Heart left ventricle (tissue), 16 donors: ENCODE measurements around the gene TRIM9. TPM values are rescaled to one million over a fixed set of nuclear protein-coding genes. Genes with fewer than 3 reads are reported as not detected.
A peak's percentile ranks its signal among the peaks of the same experiment; 100 is the strongest.

Source experiments
- ATAC-seq, 4 donors: fragments of 200-7000 bp; cut with Tn5 transposase; one replicate each; pipeline ENCODE4 v1.9.1; 2020 to 2022; ENCODE audit warnings: moderate library complexity in 4 of 4, mild to moderate bottlenecking in 3 of 4, moderate number of reproducible peaks in 1 of 4
- DNase-seq, 5 donors: peaks; one replicate each; pipeline ENCODE4 v3.0.0-alpha.2; 2020
- H3K27ac ChIP-seq, 12 donors: fragments of 200-600 bp; sonication (generic) in 4 of 12; one replicate each; pipeline versions ENCODE4 v1.5.0 to v1.8.0; 2016 to 2022; ENCODE audit warnings: mild to moderate bottlenecking in 2 of 12
- H3K27me3 ChIP-seq, 9 donors: fragments of 200-600 bp; sonication (generic) in 2 of 9; one replicate each; pipeline versions ENCODE4 v1.5.1 to v1.8.0; 2016 to 2022; ENCODE audit warnings: mild to moderate bottlenecking in 3 of 9
- H3K36me3 ChIP-seq, 9 donors: fragments of 200-600 bp; sonication (generic) in 2 of 9; one replicate each; pipeline versions ENCODE4 v1.5.0 to v1.8.0; 2018 to 2022; ENCODE audit warnings: mild to moderate bottlenecking in 2 of 9
- H3K4me1 ChIP-seq, 12 donors: fragments of 200-600 bp; sonication (generic) in 4 of 12; one replicate each; pipeline versions ENCODE4 v1.5.0 to v1.8.0; 2016 to 2022; ENCODE audit warnings: mild to moderate bottlenecking in 3 of 12
- H3K4me3 ChIP-seq, 12 donors: fragments of 200-600 bp; sonication (generic) in 4 of 12; one replicate each; pipeline versions ENCODE4 v1.5.0 to v1.8.0; 2017 to 2022; ENCODE audit warnings: mild to moderate bottlenecking in 9 of 12, moderate library complexity in 4 of 12
- H3K9me3 ChIP-seq, 12 donors: fragments of 200-600 bp; sonication (generic) in 4 of 12; one replicate each; pipeline versions ENCODE4 v1.5.0 to v1.8.0; 2016 to 2022; ENCODE audit warnings: mild to moderate bottlenecking in 1 of 12
- POLR2A ChIP-seq, 2 donors: fragments of 450-650 bp; IDR thresholded peaks; one replicate each; pipeline ENCODE4 v1.6.1; 2017; ENCODE audit warnings: antibody characterized with exemption in 2 of 2, mild to moderate bottlenecking in 2 of 2, moderate library complexity in 2 of 2
- WGBS, 4 donors: extraction: QIAGEN DNeasy Blood & Tissue Kit in 2 of 4; methylation state at CpG; one replicate each; pipeline versions ENCODE4 v1.1.5 to v1.1.7; 2013 to 2018; 5-methylcytosine and 5-hydroxymethylcytosine counted together
- intact Hi-C, 10 donors: fragments of 100-400 bp; cut with DNase I; formaldehyde crosslinking; loops; one replicate each; pipeline versions ENCODE4 v1.11.1 to v1.14.2; 2022
- polyA plus RNA-seq, 2 donors: library from polyadenylated mRNA; stranded (reverse); fragments of 200-250 nt; gene quantifications; one replicate each; pipeline ENCODE4 v1.2.3, GENCODE V29; 2013
- total RNA-seq, 9 donors: library from RNA; depleted of rRNA in 2 of 9; stranded (reverse); fragments of >200 nt in 2 of 9; fragmentation: NEBNext Ultra II Directional in 3 of 9; extraction: Animal tissue kit (Norgen Biotek cat#: 25700) in 3 of 9; gene quantifications; one replicate each; pipeline versions ENCODE4 v1.1.0 to v1.2.4, GENCODE V29; 2016 to 2023
- TF ChIP-seq, protein P1 (sequence below), 12 donors: fragments of 200-600 bp; sonication (generic) in 4 of 12; IDR thresholded peaks; one replicate each; pipeline versions ENCODE4 v1.5.0 to v1.8.0; 2018 to 2022; ENCODE audit warnings: antibody characterized with exemption in 12 of 12, mild to moderate bottlenecking in 5 of 12
- donor health status: ischemic (EF 13 %, LVEDD 7.1; RV severe dilation, severe dysfunction).
- donor health status: healthy with polysubstance abuse.
- donor health status: DM: no; HTN: yes; CAD: no.
- donor health status: DM: no; HTN: no; CAD: no.
- donor health status: ischemic (EF 25% LVEDD 6.9; RV normal size, moderate dysfunction).
- donor health status: ischemic (EF 25% LVEDD 5.7; RV mildly dilated, moderate dysfunction).
- donor health status: healthy.
- donor health status: DM: yes; HTN: yes; CAD: no.
- donor health status: ischemic (EF 35%, LVEDD 5.7; RV mildly dilated, moderate dysfunction).
- donor health status: nonischemic (EF 11% LVEDD 7.7; RV severe dilation, severe dysfunction).
- donor health status: DM: yes; HTN: yes; CAD: no.
- donor health status: PGD.
- donor health status: ischemic (EF 29% LVEDD 5.4; RV normal size, mild dysfunction).
- donor health status: nonischemic (EF 23%, LVEDD 6.1; RV moderate dilation, normal function).

Gene TRIM9
- total and polyA plus RNA-seq, 11 donors, result 0.20 to 1.7 (median 0.50) TPM

GRCh38 chr14:51071857-51072256, 23.0 kb downstream of the TRIM9 start:
- peaks cover 0 to 9% (median 0%) of the 10 kb centered on the region in 12 donors for H3K4me1 ChIP-seq
- intact Hi-C loops, result no loop called here
- DNase-seq (peak in 1 of 5 donors; percentile 27), ATAC-seq (peak in 2 of 4 donors; percentile 41 to 76)
- H3K27me3 ChIP-seq, result no peaks in the 10 kb centered on the region
- H3K9me3 ChIP-seq, result peaks cover 0 to 14% (median 0%) of the 10 kb centered on the region in 12 donors
- 32 to 54% (median 47%) methylated on average over 5 of the region's 5 CpGs for WGBS, 4 donors
- peak overlapping the region in 3 of 12 donors; percentile 1 to 2 (median 1) for H3K27ac ChIP-seq
- no peaks in the 10 kb centered on the region for H3K36me3 ChIP-seq
- TF ChIP-seq POLR2A (IDR thresholded peaks at IDR 0.05), result no peak
- TF ChIP-seq, protein P1, sequence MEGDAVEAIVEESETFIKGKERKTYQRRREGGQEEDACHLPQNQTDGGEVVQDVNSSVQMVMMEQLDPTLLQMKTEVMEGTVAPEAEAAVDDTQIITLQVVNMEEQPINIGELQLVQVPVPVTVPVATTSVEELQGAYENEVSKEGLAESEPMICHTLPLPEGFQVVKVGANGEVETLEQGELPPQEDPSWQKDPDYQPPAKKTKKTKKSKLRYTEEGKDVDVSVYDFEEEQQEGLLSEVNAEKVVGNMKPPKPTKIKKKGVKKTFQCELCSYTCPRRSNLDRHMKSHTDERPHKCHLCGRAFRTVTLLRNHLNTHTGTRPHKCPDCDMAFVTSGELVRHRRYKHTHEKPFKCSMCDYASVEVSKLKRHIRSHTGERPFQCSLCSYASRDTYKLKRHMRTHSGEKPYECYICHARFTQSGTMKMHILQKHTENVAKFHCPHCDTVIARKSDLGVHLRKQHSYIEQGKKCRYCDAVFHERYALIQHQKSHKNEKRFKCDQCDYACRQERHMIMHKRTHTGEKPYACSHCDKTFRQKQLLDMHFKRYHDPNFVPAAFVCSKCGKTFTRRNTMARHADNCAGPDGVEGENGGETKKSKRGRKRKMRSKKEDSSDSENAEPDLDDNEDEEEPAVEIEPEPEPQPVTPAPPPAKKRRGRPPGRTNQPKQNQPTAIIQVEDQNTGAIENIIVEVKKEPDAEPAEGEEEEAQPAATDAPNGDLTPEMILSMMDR (IDR thresholded peaks at IDR 0.05), result no peak
- no peak overlapping the region for H3K4me3 ChIP-seq

GRCh38 chr14:51070726-51071125, 24.2 kb downstream of the TRIM9 start:
- intact Hi-C loops, result no loop called here

DNA sequence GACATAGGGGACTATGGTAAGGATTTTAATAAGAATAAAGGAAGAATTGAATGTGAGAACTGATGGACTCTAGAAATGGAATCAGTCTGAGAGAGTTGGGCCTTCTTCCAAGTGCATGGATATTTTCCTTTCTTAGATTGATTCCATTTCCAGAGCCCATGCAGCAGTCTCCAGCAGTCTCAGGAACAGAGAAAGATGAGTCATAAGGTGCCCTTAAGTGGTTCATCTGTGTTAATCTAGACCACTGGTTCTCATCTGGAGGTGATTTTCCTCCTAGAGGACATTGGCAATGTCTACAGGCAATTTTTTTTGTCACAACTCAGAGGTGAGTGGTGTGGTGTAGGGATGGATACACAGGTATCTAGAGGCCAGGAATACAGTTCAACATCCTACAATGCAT, 25.9 kb downstream of the TRIM9 start:
- no peak overlapping the region for H3K4me3 ChIP-seq
- H3K4me1 ChIP-seq, result peaks cover 0 to 9% (median 0%) of the 10 kb centered on the region in 12 donors
- DNase-seq (no peak), ATAC-seq (no peak)
- TF ChIP-seq, protein P1 (IDR thresholded peaks at IDR 0.05), result no peak
- no peak for TF ChIP-seq POLR2A (IDR thresholded peaks at IDR 0.05)
- peaks cover 0 to 14% (median 0%) of the 10 kb centered on the region in 12 donors for H3K9me3 ChIP-seq
- H3K27ac ChIP-seq, result no peak overlapping the region
- intact Hi-C loops, result no loop called here
- H3K36me3 ChIP-seq, result no peaks in the 10 kb centered on the region
- no peaks in the 10 kb centered on the region for H3K27me3 ChIP-seq

More at GRCh38 chr14:51070726-51071125, 24.2 kb downstream of the TRIM9 start:
- DNase-seq, result no peak
- peaks cover 0 to 14% (median 0%) of the 10 kb centered on the region in 12 donors for H3K9me3 ChIP-seq
- ATAC-seq, result no peak
- no peaks in the 10 kb centered on the region for H3K27me3 ChIP-seq
- WGBS, 4 donors, result 73 to 79% (median 75%) methylated on average over 4 of the region's 4 CpGs
- H3K36me3 ChIP-seq, result no peaks in the 10 kb centered on the region
- peaks cover 0 to 9% (median 0%) of the 10 kb centered on the region in 12 donors for H3K4me1 ChIP-seq
- no peak overlapping the region for H3K27ac ChIP-seq
- H3K4me3 ChIP-seq, result no peak overlapping the region
- TF ChIP-seq, protein P1 (IDR thresholded peaks at IDR 0.05), result no peak
- no peak for TF ChIP-seq POLR2A (IDR thresholded peaks at IDR 0.05)

DNA sequence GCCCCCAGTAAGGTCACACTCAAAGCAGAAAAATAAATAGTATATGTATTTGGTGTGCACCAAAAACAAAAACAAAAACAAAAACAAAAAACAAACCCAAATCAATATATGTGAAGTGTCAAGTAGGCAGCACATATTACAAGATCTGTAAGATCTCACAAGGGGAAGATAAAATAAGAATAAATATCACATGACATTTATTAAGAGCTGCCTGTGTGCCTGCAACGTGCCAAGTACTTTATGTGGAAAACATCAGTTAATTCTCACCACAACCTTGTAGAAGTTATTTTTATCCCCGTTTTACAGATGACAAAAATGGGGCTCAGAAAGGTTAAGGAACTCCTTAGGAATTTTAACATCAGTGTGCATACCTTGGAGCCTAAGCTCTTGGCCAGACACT, 26.6 kb downstream of the TRIM9 start:
- no peak overlapping the region for H3K27ac ChIP-seq
- ATAC-seq (no peak), DNase-seq (no peak)
- peaks cover 0 to 16% (median 1%) of the 10 kb centered on the region in 12 donors for H3K9me3 ChIP-seq
- TF ChIP-seq, protein P1 (IDR thresholded peaks at IDR 0.05), result no peak
- TF ChIP-seq POLR2A (IDR thresholded peaks at IDR 0.05), result no peak
- 69 to 84% (median 71%) methylated on average over 2 of the region's 2 CpGs for WGBS, 4 donors
- intact Hi-C loops, result no loop called here
- peaks cover 0 to 3% (median 0%) of the 10 kb centered on the region in 12 donors for H3K4me1 ChIP-seq
- no peaks in the 10 kb centered on the region for H3K36me3 ChIP-seq
- H3K4me3 ChIP-seq, result no peak overlapping the region
- H3K27me3 ChIP-seq, result no peaks in the 10 kb centered on the region
